AG04450 (cell line): ENCODE results near the gene MRPL10. TPM values are rescaled to one million over a fixed set of nuclear protein-coding genes. Genes with fewer than 3 reads are reported as not detected.

Experiments
- CTCF ChIA-PET: fragments of 300-600, 350-600 bp; formaldehyde crosslinking; extraction: SDS; loops from one replicate; lab custom pipeline; 2022; ENCODE audit warnings: antibody characterized with exemption, inconsistent platforms; lab: Charles Lee
- POLR2A ChIA-PET: fragments of 350-600 bp; formaldehyde crosslinking; extraction: SDS; loops from one replicate; lab custom pipeline; 2021; ENCODE audit warnings: antibody characterized with exemption, inconsistent platforms; lab: Yijun Ruan, JAX
- DNase-seq: peaks from one replicate; pipeline ENCODE4 v3.0.0-alpha.2; 2011; ENCODE audit warnings: low read depth, low spot score
- H3K27ac ChIP-seq: one replicate; pipeline ENCODE4 v1.5.1; 2012; ENCODE audit warnings: low read depth, low read length, control low read depth
- H3K27me3 ChIP-seq: one replicate; pipeline ENCODE4 v1.6.0; 2012; ENCODE audit warnings: low read length; ENCODE audit not compliant: control insufficient read depth, insufficient read depth
- H3K4me3 ChIP-seq: 2 replicates; pipeline ENCODE4 v1.5.1; 2011; ENCODE audit warnings: mild to moderate bottlenecking, low read depth, low read length, control low read depth
- H3K9me3 ChIP-seq: 2 replicates; pipeline ENCODE4 v1.5.1; 2012; ENCODE audit warnings: low read length; ENCODE audit not compliant: control insufficient read depth, insufficient read depth
- CTCF ChIP-seq: IDR thresholded peaks from 2 replicates; pipeline ENCODE4 v1.5.1; 2011; ENCODE audit warnings: low read depth, low read length, control low read depth, inconsistent platforms
- polyA plus RNA-seq: library from polyadenylated mRNA; depleted of rRNA; stranded (reverse); fragments of >200 nt; gene quantifications from 2 replicates; pipeline ENCODE4 v1.2.3, GENCODE V29; 2011

The MRPL10 gene
- polyA plus RNA-seq, 1 experiment = 64.4 TPM

DNA sequence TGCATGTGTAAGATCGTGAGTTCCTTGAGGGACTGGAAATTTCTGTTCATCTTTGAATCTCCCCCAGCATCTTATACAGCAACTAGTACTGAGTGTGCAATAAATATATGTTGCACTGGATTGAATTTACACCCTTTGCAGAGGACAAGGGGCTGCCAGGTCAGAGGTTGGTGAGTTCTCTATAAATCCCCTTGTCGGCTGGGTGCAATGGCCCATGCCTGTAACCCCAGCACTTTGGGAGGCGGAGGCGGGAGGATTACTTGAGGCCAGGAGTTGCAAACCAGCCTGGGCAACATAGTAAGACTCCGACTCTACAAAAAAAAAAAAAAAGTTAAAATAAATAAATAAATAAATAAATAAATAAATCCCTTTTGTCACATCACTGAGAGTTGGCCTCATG lies 29.0 kb upstream of the MRPL10 start:
- no peak for DNase-seq
- ChIA-PET CTCF (no interaction called here), POLR2A (no interaction called here)
- Histone ChIP-seq H3K27me3 (peaks cover 17% of the 10 kb centered on the region), H3K27ac (no peak overlapping the region), H3K9me3 (peaks cover 6% of the 10 kb centered on the region), H3K4me3 (no peak overlapping the region)
- TF ChIP-seq CTCF = no peak

DNA sequence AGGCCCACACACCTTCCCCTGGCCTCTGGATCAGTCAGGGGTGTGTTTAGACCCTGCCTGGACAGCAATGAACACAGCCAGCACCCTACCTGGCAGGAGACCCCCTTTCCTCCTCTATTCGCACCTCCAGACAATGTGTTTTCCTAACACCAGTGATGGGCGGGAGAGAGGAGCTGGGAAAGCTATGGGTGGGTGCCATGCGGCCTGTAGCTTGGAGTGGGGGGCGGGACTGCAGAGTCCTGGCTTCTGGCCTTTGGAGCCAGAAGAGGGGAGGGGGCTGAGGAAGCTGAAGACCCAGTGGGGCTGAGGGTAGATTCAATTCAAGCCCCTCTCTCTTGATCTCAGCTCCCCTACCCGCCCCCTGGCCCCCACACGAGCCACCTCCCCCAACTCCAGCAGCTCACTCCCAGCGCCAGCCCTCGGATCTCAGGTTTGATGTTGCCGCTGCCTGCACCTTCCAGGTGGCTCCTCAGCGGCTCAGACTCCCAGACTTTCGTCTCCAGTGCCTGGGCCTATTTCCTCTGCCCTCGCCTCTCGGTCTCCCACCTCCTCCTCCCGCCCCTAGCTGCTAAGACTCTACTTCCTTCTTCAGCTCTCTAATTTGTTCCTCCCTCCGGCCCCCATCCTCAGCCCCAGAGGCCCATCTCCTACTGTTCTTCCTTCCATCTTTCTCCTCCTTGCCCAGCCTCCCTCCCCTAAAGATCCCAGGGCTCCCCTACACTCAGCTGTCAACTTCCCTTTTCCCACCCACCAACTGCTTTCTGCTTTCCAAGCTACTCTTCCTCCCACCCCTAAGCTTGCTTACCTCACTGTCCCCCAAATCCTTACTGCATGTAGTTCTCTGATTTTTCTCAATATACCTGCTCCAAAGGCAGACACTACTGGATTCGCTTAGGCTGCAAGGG lies 26.5 kb upstream of the MRPL10 start:
- peaks cover 42% of the 10 kb centered on the region for H3K27me3 ChIP-seq
- H3K9me3 ChIP-seq = no peaks in the 10 kb centered on the region
- no peak for DNase-seq
- ChIA-PET CTCF (interaction anchor here (0.6 to 1.3 kb wide), 5 partner anchors 13 to 114 kb away, joined by 3 to 4 read pairs (median 3); partner anchors contain the start of gene SCRN2), POLR2A (interaction anchor here (0.8 kb wide), 1 partner anchor 37 kb away, joined by 4 read pairs; no protein-coding TSS in a partner anchor)
- no peak overlapping the region for H3K27ac ChIP-seq
- no peak for TF ChIP-seq CTCF
- no peak overlapping the region for H3K4me3 ChIP-seq

DNA sequence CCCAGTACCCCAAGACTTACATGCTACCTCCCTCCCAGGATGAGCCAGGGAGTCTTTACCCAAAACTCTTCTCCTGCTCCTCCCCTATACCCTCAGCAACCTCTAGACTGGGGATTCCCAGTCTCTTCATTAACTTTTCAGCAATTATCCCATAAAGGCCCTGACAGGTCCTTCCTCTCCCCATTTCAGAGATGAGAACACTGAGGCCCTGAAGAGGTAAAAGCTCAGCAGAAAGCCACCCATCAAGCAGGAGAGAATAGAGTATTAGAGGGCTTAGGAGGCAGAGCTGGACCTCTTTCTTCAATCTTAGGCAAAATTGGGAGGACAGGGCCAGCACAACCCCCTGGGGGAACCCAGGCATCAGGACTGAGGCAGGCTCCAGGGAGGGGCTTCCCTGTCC lies 25.5 kb upstream of the MRPL10 start:
- peaks cover 51% of the 10 kb centered on the region for H3K27me3 ChIP-seq
- H3K9me3 ChIP-seq = no peaks in the 10 kb centered on the region
- DNase-seq = no peak
- CTCF ChIA-PET = interaction anchor here (1.3 kb wide), 1 partner anchor 12 kb away, joined by 3 read pairs; no protein-coding TSS in a partner anchor
- TF ChIP-seq CTCF = no peak
- H3K27ac ChIP-seq = no peak overlapping the region
- H3K4me3 ChIP-seq = no peak overlapping the region
- POLR2A ChIA-PET = interaction anchor here (0.8 kb wide), 1 partner anchor 38 kb away, joined by 4 read pairs; no protein-coding TSS in a partner anchor

- peaks cover 58% of the 10 kb centered on the region for H3K27me3 ChIP-seq
- no peak for DNase-seq
- POLR2A ChIA-PET = no interaction called here
- no peak for TF ChIP-seq CTCF
- H3K27ac ChIP-seq = no peak overlapping the region
- H3K4me3 ChIP-seq = no peak overlapping the region
- H3K9me3 ChIP-seq = no peaks in the 10 kb centered on the region
- CTCF ChIA-PET = interaction anchor here (1.6 kb wide), 2 partner anchors 14 to 34 kb away, joined by 4 to 7 read pairs; partner anchors contain the start of gene SCRN2
Observed at GRCh38 chr17:47855737-47856136, 24.4 kb upstream of the MRPL10 start.

- no peak for TF ChIP-seq CTCF
- no peak overlapping the region for H3K4me3 ChIP-seq
- no peaks in the 10 kb centered on the region for H3K9me3 ChIP-seq
- H3K27ac ChIP-seq = no peak overlapping the region
- CTCF ChIA-PET = no interaction called here
- no peak for DNase-seq
- POLR2A ChIA-PET = no interaction called here
- H3K27me3 ChIP-seq = peaks cover 67% of the 10 kb centered on the region
Observed at GRCh38 chr17:47853616-47854015, 22.3 kb upstream of the MRPL10 start.
